ENCODE measurements around the gene TMEM132C. TPM values are rescaled to one million over a fixed set of nuclear protein-coding genes. Genes with fewer than 3 reads are reported as not detected.

The TMEM132C gene
- total and polyA plus RNA-seq, 2 of the 8 experiments (the other 6 are each of a cell fraction or from before 2014, with no cell fraction given): 0.23 to 0.76 TPM

DNA sequence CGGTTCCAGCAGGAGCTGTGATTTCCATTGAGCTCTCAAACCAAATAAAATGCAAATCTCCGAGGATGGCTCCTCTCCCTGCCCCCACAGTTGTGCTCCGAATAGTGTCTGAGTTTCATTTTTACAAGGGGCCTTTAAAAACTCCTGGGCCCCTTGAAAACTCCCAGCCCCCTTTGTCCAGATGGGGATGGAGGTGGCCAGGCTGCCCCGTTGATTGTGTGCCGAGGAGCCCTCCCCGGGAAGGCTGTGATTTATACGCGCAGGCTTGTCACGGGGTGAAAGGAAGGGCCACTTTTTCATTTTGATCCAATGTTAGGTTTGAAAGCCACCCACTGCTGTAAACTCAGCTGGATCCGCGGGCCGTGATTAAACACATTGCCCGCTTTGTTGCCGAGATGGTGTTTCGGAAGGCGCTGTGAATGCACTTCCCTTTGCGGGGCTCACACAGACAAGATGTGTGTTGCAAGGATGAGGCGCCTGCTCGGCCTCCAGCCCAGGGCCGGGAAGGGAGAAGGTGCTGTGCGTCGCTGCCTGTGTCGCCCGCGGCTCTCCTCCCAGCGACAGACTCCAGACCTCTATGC, 98.8 kb downstream of the TMEM132C start:
- CTCF ChIA-PET (ENCODE audit: partially characterized antibody): interaction anchor here (1.2 to 2.5 kb wide), 4 partner anchors 16 to 107 kb away, joined by 3 to 11 read pairs (median 9); no protein-coding TSS in a partner anchor
- Histone ChIP-seq H3K79me2 (ENCODE audit: control insufficient read depth in 1 of 2, insufficient read depth in 2 of 2, low read length in 2 of 2) (no peaks in the 10 kb centered on the region), H4K20me1 (replicated peaks in 1 of 2; ENCODE audit: control insufficient read depth in 1 of 2, insufficient read depth in 2 of 2, low read length in 2 of 2) (no peaks in the 10 kb centered on the region), H2AK5ac (ENCODE audit: low read depth, low read length) (no peak overlapping the region), H3K14ac (ENCODE audit: insufficient read length) (no peak overlapping the region), H3K27ac (ENCODE audit: low read depth, low read length) (no peak overlapping the region), H3K36me3 (ENCODE audit: control insufficient read depth in 2 of 4, insufficient read depth in 4 of 4, low read length in 3 of 4) (no peaks in the 10 kb centered on the region), H2BK15ac (ENCODE audit: low read length) (no peak overlapping the region), H2BK20ac (ENCODE audit: low read length) (no peak overlapping the region), H3K27me3 (replicated peaks in 1 of 4; ENCODE audit: control insufficient read depth in 3 of 4, extremely low read depth in 1 of 4, insufficient read depth in 3 of 4, low read length in 3 of 4) (peaks cover 0 to 26% (median 19%) of the 10 kb centered on the region in 4 experiments; a peak in 6 of 7 replicates), H3K4me1 (replicated peaks in 1 of 4; ENCODE audit: control insufficient read depth in 3 of 4, insufficient read depth in 4 of 4, low read length in 3 of 4) (peaks cover 2 to 8% (median 4%) of the 10 kb centered on the region in 4 experiments; a peak in 6 of 7 replicates), H3K4ac (replicated peaks; ENCODE audit: insufficient read length, low read depth, low read length) (no peak overlapping the region), H3K4me3 (ENCODE audit: extremely low read depth in 1 of 4, insufficient read depth in 2 of 4, low read depth in 3 of 4, low read length in 4 of 4) (peak overlapping the region; percentile 33 to 57 (median 46); a peak in 7 of 8 replicates), H3K56ac (replicated peaks; ENCODE audit: insufficient read length, low read depth, low read length) (no peak overlapping the region), H2BK5ac (ENCODE audit: low read depth, low read length) (no peak overlapping the region), H3K79me1 (ENCODE audit: low read depth, low read length) (no peaks in the 10 kb centered on the region), H3K23me2 (ENCODE audit: low read depth, low read length) (no peaks in the 10 kb centered on the region), H2BK120ac (replicated peaks; ENCODE audit: low read depth, low read length) (no peak overlapping the region), H3K9ac (replicated peaks in 1 of 4; ENCODE audit: extremely low read depth in 1 of 4, low read depth in 3 of 4, low read length in 3 of 4) (peak overlapping the region in 1 of 4 experiments; percentile 2; a peak in 3 of 7 replicates), H4K91ac (replicated peaks; ENCODE audit: insufficient read length, low read length) (no peak overlapping the region), H3K4me2 (ENCODE audit: insufficient read depth in 1 of 2, low read depth in 2 of 2, low read length in 2 of 2) (peak overlapping the region; percentile 76 to 90), H2AFZ (ENCODE audit: low read length) (peak overlapping the region; percentile 74), H3K9me3 (ENCODE audit: insufficient read depth in 2 of 2, low read depth in 1 of 2, low read length in 1 of 2) (no peaks in the 10 kb centered on the region), H3K18ac (ENCODE audit: extremely low read depth, low read length) (no peak overlapping the region; the same call in 1 of the 2 replicates), H4K5ac (ENCODE audit: insufficient read length, low read depth, low read length) (no peak overlapping the region), H4K8ac (ENCODE audit: extremely low read depth, insufficient read depth, low read length) (no peak overlapping the region), H2BK12ac (ENCODE audit: low read depth, low read length) (no peak overlapping the region), H3K23ac (ENCODE audit: insufficient read length) (no peak overlapping the region)
- 17% methylated on average over 26 of the region's 26 CpGs; no CpG with 5 or more reads in 1 of the 2 experiments for WGBS, 2 experiments (ENCODE audit: extremely low coverage in 1 of 2, insufficient coverage in 1 of 2, insufficient read length in 1 of 2, insufficient replicate concordance in 2 of 2, low coverage in 1 of 2, low lambda C conversion rate in 2 of 2, missing lambda C conversion rate in 1 of 2)
- POLR2A ChIA-PET (ENCODE audit: partially characterized antibody): interaction anchor here (0.9 to 1.0 kb wide), 2 partner anchors 14 to 18 kb away, joined by 3 read pairs; no protein-coding TSS in a partner anchor
- FAIRE-seq (no peak), DNase-seq (ENCODE audit: low read depth in 1 of 2, low spot score in 2 of 2) (peak in 1 of 2 experiments; percentile 54)
- peak; percentile 22; the same call in 1 of the 2 replicates for TF ChIP-seq SUZ12 (IDR thresholded peaks at IDR 0.05; ENCODE audit: low read length)
- no peak for TF ChIP-seq RBBP5 (IDR thresholded peaks at IDR 0.05; ENCODE audit: borderline replicate concordance, low read depth, low read length)
- peak; percentile 43 for TF ChIP-seq ASH2L (IDR thresholded peaks at IDR 0.05; ENCODE audit: low read length)
